HK-2 (cell line): ENCODE results near the gene USP13.
"Not testable (repeated sequence)": the region's sequence is repeated elsewhere in the genome, so short reads cannot be mapped to it uniquely, and the experiment has no call there.

ENCODE experiments used
- DNase-seq: peaks from one replicate; pipeline ENCODE4 v3.0.0-alpha.2; 2018; ENCODE audit not compliant: unreplicated experiment

The USP13 gene

DNA sequence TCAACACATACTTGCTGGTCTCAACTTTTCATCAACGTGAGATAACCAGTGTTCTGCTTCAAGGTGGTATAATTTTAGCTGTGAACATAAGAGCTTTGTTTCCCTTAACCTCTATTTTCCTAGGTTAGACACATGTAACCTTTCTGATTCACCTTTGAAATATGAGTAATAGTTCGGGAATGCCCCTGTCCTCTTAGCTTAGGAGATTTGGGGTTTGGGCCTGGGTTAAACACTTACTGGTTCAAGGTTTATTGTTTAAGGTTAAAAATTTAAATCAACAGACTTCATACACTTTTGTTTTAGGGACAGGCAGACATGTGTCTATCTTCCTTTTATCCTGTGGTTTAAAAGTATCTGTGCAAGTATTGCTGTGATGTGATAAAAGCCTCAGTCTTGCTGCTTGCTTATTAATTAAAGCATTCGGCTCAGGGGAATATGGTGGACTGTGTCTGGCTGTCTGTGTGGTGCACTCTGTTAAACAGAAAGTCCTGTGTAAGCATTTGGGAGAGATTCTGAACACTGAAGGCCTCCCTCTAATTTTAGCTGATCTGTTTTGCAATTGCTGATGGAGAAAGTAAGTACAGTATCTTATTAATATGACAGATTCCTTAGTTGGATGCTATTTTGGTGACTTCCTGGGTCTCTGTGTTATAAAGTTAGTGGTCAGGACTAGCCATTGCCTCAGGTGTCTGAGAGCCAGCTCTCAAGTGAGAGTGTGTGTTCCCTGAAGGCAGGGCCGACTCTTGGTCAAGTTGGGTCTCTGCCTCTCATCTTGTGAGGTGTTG lies 81.8 kb downstream of the USP13 start:
- DNase-seq: no peak

DNA sequence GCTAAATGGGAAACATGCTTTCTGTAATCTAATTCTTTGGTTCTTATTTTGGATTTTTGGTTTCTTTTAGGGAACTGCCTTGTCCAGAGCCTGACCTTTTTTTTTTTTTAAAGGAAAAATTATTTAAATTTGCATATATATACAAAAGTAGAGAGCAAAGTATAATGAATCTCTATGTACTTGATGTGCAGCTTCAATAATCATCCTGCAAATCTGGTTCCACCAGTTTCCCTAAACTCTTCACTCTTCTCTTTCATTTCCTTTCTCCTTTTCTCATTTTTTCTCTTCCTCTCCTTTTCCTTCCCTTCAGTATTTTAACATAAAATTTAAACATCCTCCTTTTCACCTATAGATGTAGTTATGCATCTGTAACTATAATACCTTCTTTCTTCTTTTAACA lies 82.5 kb downstream of the USP13 start:
- DNase-seq: no peak

DNA sequence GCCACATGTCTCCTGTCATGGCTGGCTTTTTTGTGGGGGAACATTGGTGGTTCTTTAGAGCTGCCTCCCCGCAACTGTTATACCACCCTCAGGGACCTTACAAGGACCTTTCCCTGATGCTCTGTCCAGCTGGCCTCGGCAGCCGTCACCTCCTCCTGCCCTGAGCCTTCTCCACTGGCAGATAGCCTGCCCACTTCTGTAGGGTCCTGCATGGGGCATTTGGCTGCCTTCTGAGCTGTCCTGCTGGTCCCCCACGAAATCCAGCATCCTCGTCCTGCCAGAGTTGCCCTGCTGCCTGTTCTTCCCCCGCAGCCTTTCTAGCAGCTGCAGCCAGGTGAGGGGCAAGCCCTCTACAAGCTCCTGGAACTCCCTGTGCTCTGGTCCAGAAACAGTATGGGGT lies 86.2 kb downstream of the USP13 start:
- no peak for DNase-seq

DNA sequence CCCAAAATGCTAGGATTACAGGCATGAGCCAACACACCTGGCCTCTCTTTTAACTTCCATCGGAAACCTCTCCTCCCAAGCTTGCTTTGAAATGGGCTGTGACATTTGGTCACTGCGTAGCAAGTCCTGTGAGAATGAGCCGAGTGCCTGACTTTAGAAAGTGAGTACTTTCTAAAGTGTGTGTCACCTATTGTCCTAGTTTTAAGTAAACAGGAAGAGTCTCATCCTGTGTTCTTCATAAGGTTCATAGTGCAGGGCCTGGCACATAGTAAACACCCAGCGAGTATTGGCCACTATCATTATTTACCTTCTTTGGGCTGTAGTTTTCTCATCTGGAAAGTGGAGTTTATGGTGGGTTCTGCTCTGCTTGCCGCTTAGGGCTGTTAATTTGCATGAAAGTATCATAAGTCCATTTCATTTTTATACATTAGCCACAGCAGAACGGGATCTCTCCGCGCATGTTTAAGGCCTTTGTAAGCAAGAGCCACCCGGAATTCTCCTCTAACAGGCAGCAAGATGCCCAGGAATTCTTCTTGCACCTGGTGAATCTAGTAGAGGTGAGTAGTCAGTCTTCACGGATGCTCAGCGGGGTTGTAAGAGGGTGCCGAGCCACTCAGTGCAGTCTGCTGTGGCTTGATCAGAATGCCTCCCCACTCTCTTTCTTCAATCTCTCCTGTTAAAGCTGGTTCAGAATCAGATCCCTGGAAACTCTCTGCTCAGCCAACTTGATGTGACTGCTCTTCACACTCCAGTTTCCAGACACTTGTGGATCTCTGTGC lies 87.2 kb downstream of the USP13 start:
- DNase-seq: no peak

DNA sequence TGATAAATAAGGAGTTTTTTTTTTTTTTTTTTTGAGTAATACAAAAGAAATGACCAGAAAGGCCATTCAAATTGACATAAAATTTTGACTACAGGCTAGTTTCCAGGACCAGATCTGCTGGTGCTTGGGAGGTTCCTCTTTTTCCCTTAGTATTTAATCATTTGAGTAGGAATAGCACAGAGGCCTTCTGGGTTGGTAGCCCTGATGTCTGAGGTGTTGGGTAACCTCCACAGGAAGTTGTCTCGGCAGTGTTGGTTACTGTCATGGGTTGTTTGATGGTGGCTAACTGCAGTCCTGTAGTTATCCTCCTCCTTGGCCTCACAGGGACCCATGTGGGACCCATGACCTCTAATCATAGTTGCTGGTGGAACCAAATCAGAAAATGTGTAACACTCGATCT lies 91.1 kb downstream of the USP13 start:
- no peak for DNase-seq

DNA sequence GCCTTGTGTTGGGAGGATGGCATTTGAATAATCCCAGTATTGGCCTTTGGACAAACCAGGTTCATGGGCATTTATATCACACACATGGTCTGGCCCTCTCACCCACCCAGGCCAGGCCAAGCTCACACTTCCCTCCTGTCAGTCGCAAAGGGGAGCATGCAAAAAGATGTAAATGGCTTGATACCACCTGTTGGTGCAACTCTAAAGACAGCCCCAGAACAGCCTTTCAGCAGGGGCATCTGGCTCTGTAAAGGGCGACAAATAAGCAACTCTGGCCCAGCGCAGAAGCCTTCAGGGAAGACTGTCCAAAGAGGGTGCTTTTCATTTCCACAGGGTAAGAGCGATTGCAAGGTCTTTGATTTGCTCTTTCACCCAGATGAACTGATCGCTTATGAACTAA lies 91.8 kb downstream of the USP13 start:
- DNase-seq: no peak

DNA sequence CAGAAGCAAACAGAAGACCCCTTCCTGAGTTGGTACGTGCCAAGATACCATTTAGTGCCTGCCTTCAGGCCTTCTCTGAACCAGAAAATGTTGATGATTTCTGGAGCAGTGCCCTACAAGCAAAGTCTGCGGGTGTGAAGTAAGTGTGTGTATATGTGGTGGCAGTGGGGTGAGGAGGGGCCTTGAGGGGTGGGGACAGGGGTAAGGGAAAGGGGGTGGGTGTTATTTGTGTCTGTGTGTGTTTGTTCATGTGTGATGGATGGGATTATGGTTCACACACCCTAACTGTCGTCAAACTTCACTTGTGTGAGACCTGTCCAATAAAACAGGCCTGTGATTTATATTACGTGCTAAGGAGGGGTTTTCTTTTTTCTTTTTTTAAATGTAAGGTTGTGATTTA lies 92.2 kb downstream of the USP13 start:
- DNase-seq: no peak

DNA sequence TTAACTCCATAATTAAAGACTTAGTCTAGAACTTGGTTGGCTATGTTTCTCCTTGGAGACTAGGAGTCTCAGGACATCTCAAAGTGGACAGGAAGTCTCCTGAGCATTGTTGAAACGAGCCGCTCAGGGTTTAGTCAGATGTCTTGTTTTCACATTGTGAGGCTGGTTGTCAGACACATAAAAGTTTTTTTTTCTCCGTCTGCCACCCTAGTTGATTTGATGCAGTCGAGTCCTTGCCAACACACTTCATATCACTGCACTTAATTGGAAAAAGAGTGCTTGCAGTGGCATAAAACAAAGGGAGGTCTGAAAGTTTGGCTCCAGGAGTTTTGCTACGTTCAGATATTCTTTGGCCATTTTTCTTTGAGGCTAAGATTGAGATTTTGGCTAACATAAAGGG lies 92.9 kb downstream of the USP13 start:
- no peak for DNase-seq

DNA sequence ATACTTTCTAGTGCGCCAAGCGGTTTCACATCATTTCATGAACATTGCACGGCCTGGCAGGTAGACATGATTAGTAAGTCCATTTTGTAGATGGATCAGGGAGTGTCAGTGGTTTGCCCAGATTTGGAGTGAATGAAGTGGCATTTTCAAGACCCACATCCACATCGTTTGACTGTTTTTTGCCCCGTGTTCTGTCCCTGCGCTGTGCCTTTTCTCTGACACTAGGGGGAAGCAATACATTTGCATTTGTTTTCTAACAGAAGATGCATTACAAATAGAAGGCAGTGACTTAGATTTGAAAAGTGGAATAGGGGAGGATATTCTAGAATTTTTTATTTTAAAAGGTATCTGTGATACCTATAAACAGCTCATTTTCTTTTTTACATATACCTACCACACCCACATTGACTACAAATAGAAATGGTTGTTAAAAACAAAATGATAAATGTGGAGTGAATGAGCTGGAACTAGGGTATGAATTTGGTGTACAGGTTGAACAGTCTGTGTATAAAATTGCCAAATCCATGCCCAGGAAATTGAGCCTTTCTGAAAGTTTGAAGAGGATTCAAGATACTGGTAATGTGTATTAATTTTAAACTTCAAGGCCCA lies 98.0 kb downstream of the USP13 start:
- DNase-seq: no peak

DNA sequence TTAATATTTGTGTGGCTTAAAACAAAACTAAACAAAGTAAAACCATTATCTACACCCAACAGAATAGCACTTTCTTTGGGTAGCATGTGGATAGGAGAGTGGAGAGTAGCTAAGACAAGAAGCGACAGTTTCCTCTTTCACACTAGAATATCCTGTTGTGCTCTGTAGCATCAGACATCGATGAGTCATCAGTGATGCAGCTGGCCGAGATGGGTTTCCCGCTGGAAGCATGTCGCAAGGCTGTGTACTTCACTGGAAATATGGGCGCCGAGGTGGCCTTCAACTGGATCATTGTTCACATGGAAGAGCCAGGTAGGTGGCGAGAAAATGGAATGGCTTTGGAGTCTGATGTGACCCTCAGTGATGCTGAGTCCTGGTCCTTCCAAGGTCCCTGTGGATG lies 108.1 kb downstream of the USP13 start:
- peak; percentile 46 for DNase-seq

DNA sequence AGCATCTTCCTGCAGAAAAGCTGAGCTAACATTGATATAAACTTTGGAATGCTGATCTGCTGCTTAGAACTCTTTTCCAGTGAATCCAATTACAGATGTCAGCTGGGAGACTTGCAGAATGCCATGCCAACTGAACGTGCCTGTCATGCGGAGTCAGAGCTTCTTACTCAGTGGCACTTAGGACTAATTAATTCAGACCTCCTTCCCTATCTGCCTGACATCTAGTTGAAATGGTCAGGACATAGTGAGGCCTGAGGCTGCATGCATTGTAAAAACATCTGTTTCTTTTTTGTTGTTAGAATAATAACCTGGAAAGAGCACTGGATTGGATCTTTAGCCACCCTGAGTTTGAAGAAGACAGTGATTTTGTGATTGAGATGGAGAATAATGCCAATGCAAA lies 112.6 kb downstream of the USP13 start:
- no peak for DNase-seq

DNA sequence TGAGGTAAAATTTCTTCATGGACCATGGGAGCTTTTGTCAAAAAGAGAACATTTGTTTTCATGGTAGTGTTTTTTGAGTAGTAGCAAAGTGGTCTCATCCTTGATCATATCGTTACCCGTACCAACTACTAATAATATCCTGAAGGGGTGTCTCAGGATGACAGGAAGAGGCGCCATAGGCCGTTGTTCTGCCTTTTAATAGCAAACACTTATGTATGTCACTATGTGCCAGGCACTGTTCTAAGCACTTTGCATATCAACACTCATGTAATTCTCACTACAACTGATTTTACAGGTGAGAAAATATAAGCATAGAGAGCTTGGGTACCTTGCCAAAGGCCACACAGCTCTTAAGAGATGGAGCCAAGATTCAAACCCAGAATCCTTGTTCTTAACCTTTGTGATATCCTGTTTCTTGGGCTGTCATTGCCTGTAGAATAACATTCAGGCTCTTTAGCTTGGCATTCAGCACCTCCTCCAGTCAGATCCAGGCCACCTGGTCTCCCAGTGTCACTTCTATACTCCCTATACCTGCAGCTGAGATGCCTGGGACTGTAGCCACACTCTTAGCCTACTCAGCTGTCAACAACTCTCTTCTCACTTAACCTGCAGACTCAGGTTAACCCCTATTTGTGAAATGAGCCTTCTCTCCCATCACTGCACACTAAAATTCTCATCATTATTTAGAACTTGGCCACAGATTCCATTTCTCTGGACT lies 113.7 kb downstream of the USP13 start:
- DNase-seq: no peak

DNA sequence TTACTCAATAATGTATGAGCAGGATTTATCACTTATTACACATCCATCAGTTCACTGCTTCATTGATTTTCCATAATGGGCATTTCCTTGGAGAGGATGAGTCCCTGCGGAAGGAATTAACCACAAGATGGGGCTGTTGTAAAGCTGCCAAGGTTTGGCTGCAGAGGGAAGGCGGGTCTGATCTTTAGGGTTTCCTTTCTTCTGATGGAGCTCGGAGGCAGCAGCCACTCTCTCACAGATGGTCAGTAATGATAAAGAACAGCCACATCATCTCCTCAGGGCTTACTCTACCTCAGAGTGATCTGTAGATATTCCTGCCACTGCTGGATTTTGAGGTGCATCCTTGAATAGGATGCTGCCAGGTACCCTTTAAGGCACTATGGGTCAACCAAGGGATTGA lies 115.2 kb downstream of the USP13 start:
- DNase-seq: peak; percentile 62

DNA sequence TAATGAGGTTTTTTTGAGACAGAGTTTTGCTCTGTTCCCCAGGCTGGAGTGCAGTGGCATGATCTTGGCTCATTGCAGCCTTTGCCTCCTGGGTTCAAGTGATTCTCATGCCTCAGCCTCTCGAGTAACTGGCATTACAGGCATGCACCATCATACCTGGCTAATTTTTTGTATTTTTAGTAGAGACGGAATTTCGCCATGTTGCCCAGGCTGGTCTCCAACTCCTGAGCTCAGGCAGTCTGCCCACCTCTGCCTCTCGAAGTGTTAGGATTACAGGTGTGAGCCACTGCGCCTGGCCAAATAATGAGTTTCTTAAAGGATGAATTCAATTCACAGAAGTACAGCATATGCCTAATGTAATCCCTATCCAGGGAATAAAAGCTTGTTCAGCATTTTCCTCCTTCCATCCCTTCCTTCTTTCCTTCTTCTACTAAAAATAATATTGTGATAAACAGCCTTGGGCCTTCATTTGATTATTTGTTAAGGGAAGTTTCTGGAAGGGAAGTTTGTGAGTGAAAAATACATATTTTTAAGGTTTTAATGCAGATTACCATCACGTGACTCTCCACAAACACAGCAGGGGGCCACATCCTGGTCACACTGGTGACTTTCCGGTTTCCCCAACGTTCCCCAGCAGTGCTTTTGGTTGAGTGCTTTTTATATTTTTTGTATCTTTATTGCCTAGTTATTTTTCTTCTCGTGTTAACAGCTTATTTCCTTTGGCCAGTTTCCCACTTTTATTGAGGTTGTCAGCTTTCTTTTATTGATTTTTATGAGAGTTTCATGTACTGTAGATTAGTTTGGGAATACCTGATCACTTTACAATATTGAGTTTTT lies 116.8 kb downstream of the USP13 start:
- DNase-seq: no peak

DNA sequence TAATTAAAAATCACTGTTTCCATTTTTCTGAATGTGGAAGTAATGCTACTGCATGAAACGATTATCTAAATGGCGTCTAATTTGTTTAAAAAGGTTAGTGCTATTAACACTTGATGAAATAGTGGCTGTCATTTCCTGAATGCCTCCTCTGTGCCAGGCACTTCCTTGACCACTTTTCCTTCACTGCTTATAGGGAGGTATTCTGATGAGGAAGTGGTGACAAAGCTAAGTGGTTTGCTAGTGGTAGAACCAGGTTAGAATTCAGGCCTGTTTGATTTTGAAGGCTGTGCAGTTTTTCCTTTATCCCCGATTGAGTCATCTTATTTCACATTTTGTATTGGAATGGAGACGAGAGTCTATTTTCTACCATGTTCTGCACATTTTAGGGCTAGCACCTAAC lies 119.0 kb downstream of the USP13 start:
- no peak for DNase-seq

DNA sequence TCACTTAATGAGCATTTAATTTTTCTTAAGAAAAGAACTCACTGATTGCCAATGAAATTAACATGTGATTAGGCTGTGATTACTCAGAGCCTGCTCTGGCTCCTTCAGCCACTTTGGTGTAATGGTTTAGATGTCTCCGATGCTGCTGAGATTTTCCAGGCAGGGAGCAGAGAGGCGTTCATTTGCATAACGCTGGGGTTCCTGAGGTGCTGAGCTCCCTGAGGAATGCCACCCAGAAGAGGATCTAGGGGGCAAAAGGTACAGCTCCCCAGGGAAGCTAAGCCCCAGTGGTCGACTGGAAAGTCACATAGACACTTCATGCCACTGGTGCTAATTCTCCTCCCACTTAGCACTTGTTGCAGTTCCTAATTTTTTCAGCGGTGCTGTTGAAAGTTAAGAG lies 119.5 kb downstream of the USP13 start:
- no peak for DNase-seq

DNA sequence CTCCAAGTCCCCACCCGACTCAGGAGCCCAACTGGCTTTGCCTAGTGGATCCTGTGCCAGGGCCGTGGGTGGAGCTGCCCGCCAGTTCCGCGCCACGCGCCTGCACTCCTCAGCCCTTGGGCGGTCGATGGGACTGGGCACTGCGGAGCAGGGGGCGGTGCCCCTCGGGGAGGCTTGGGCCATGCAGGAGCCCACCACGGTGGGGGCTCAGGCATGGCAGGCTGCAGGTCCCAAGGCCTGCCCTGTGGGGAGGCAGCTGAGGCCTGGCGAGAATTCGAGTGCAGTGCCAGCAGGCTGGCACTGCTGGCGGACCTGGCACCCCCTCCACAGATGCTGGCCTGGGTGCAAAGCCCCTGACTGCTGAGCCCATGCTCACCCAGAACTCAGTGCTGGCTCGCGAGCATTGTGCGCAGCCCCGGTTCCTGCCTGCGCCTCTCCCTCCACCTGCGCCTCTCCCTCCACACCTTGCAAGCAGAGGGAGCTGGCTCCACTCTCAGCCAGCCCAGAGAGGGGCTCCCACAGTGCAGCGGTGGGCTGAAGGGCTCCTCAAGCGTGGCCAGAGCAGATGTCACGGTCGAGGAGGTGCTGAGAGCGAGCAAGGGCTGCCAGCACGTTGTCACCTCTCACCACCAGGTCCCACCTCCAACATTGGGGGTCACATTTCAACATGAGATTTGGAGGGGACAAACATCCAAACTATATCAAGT lies 122.7 kb downstream of the USP13 start:
- DNase-seq: no peak

DNA sequence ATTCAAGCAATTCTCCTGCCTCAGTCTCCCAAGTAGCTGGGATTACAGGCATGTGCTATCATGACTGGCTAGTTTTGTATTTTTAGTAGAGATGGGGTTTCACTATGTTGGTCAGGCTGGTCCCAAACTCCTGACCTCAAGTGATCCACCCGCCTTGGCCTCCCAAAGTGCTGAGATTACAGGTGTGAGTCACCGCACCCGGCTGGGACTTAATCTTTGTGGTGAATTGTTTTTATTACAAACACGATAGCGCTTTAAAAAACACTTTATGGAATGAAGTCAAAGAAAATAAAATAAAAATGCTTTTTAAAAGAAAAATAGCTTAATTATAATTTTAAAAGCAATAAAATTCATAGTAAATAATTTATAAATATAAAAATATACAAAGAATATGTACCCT lies 130.0 kb downstream of the USP13 start:
- DNase-seq: not testable (repeated sequence)

DNA sequence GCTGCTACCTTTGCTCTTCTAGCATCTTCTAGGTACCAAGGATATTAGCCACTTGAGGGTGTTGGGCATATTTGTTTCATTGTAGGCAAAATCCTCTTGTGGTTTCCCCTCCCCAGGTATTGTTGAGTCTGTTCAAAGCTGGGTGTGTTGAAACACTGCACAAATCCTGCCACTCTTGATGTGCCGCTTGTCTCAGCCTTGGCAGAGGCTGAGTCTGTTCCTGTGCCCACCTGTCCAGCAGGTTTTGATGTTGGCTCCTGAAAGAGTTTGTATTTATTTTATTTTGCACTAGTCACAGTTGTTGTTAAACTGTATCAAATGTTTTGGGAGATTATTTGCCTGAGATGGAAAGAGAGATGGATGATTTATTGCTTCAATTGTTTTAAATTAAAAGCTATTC lies 136.2 kb downstream of the USP13 start:
- no peak for DNase-seq

DNA sequence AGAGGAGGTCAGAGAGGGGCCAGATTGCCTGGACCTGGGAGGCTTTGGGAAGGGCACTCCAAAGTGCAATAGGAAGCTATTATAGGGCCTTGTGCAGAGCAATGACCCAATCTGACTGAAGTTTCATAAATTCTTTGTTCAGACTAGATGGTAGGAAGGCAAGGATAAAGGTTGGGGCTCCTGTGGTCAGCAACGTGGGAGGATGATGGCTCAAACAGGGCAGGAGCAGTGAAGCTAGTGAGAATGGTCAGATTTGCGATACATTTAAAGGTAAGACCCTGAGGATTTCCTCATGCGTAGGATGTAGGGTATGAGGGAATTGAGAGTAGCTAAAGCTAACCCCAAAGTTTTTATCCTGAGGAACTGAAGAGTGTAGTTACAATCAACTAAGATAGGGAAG lies 139.0 kb downstream of the USP13 start:
- DNase-seq: no peak

DNA sequence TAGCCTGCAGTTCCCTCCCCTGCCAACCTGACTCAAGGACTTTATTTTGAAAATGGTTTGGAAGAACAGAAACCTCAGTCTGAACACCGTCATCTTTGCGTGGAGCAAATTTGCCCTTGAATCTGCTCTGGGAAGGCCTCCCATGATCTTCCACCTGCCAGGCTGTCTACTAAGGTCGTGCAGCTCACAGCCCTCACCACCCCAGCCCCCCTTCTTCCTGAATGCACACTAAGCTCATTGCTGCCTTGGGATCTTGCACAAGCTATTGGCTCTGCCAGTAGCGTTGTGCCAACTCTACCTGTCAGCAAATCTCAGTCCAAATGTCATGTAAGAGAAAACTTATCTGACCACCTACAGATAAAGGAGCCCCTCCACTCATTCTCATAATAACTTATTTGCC lies 141.5 kb downstream of the USP13 start:
- DNase-seq: no peak
